AG04450 (cell line): ENCODE results near the gene PROKR1. TPM values are rescaled to one million over a fixed set of nuclear protein-coding genes. Genes with fewer than 3 reads are reported as not detected.

Source experiments
- CTCF ChIA-PET: fragments of 300-600, 350-600 bp; formaldehyde crosslinking; extraction: SDS; loops from one replicate; lab custom pipeline; 2022; ENCODE audit warnings: antibody characterized with exemption, inconsistent platforms; lab: Charles Lee
- POLR2A ChIA-PET: fragments of 350-600 bp; formaldehyde crosslinking; extraction: SDS; loops from one replicate; lab custom pipeline; 2021; ENCODE audit warnings: antibody characterized with exemption, inconsistent platforms; lab: Yijun Ruan, JAX
- DNase-seq: peaks from one replicate; pipeline ENCODE4 v3.0.0-alpha.2; 2011; ENCODE audit warnings: low read depth, low spot score
- H3K27ac ChIP-seq: one replicate; pipeline ENCODE4 v1.5.1; 2012; ENCODE audit warnings: low read depth, low read length, control low read depth
- H3K27me3 ChIP-seq: one replicate; pipeline ENCODE4 v1.6.0; 2012; ENCODE audit warnings: low read length; ENCODE audit not compliant: control insufficient read depth, insufficient read depth
- H3K4me3 ChIP-seq: 2 replicates; pipeline ENCODE4 v1.5.1; 2011; ENCODE audit warnings: mild to moderate bottlenecking, low read depth, low read length, control low read depth
- H3K9me3 ChIP-seq: 2 replicates; pipeline ENCODE4 v1.5.1; 2012; ENCODE audit warnings: low read length; ENCODE audit not compliant: control insufficient read depth, insufficient read depth
- polyA plus RNA-seq: library from polyadenylated mRNA; depleted of rRNA; stranded (reverse); fragments of >200 nt; gene quantifications from 2 replicates; pipeline ENCODE4 v1.2.3, GENCODE V29; 2011
- TF ChIP-seq, protein P1 (sequence below): IDR thresholded peaks from 2 replicates; pipeline ENCODE4 v1.5.1; 2011; ENCODE audit warnings: low read depth, low read length, control low read depth, inconsistent platforms

PROKR1 gene
- polyA plus RNA-seq, 1 experiment = not detected

DNA sequence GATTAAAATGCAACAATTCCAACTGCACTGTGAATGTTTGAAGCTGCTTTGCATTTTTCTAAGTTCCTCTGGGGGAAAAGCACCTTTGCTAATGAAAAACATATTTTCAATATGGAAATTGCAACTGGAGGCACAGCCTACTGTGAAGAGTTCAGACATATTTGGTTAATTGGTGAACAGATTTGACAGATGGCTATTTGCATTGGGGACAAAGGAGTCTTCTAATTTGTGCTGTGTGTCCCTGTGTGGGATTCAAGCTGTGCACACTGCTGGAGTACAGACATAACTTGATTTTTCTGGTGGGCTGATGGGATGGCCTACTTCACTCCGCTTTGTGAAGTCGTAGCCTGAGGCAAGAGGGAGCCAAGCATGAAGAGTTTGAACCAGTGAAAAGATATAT is 50.6 kb downstream of the PROKR1 start:
- CTCF ChIA-PET = interaction anchor here (0.5 kb wide), 1 partner anchor 15 kb away, joined by 3 read pairs; no protein-coding TSS in a partner anchor
- TF ChIP-seq, protein P1, sequence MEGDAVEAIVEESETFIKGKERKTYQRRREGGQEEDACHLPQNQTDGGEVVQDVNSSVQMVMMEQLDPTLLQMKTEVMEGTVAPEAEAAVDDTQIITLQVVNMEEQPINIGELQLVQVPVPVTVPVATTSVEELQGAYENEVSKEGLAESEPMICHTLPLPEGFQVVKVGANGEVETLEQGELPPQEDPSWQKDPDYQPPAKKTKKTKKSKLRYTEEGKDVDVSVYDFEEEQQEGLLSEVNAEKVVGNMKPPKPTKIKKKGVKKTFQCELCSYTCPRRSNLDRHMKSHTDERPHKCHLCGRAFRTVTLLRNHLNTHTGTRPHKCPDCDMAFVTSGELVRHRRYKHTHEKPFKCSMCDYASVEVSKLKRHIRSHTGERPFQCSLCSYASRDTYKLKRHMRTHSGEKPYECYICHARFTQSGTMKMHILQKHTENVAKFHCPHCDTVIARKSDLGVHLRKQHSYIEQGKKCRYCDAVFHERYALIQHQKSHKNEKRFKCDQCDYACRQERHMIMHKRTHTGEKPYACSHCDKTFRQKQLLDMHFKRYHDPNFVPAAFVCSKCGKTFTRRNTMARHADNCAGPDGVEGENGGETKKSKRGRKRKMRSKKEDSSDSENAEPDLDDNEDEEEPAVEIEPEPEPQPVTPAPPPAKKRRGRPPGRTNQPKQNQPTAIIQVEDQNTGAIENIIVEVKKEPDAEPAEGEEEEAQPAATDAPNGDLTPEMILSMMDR = no peak
- DNase-seq = no peak

DNA sequence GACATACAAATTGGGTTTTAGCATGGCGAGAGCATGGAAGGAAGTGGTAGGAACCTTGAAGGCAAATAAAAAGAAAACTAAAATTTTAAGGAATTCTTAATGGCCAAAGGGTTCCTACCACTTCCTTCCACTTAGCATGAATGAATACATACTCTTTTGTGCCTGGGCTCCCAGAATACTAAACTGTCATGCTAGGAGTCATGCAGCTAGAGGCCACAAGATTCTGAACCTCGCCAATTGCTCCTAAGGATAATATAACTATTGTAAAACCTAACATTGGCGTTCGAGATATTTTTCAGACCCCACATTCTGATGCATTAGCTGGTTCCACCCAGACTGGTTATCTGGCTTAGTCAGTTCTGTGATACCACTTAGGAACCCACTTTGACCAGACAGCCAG is 52.6 kb downstream of the PROKR1 start:
- DNase-seq = no peak
- Histone ChIP-seq H3K9me3 (peaks cover 4% of the 10 kb centered on the region; the same call in 1 of the 2 replicates), H3K4me3 (no peak overlapping the region), H3K27ac (no peak overlapping the region), H3K27me3 (peaks cover 15% of the 10 kb centered on the region)
- TF ChIP-seq, protein P1 = no peak
- POLR2A ChIA-PET = no interaction called here
- CTCF ChIA-PET = no interaction called here

More for the DNA sequence above, 50.6 kb downstream of the PROKR1 start:
- Histone ChIP-seq H3K27ac (no peak overlapping the region), H3K9me3 (no peaks in the 10 kb centered on the region), H3K27me3 (peaks cover 21% of the 10 kb centered on the region), H3K4me3 (no peak overlapping the region)
- POLR2A ChIA-PET = no interaction called here

DNA sequence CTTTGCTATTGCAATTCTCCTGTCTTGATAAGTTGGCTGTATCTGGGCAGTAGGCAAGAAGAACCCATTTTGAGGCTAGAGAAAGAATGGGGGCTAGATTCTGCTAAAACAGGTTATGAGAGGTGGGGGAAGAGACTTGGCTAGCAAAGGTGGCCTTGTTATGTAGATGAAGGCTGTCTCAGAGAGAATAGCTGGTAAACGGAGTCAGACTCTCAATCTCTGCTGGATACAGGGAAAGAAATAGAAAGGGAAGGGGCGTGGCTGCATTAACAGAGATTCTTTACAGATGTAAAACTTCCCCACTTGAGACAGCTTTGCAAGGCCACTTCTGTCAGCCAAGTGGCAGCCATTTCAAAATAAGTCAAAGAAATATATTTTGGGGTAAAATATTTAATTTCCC is 53.2 kb downstream of the PROKR1 start:
- Histone ChIP-seq H3K4me3 (no peak overlapping the region), H3K9me3 (peaks cover 4% of the 10 kb centered on the region; the same call in 1 of the 2 replicates), H3K27me3 (peaks cover 12% of the 10 kb centered on the region), H3K27ac (no peak overlapping the region)
- POLR2A ChIA-PET = no interaction called here
- CTCF ChIA-PET = no interaction called here
- no peak for DNase-seq
- TF ChIP-seq, protein P1 = no peak

DNA sequence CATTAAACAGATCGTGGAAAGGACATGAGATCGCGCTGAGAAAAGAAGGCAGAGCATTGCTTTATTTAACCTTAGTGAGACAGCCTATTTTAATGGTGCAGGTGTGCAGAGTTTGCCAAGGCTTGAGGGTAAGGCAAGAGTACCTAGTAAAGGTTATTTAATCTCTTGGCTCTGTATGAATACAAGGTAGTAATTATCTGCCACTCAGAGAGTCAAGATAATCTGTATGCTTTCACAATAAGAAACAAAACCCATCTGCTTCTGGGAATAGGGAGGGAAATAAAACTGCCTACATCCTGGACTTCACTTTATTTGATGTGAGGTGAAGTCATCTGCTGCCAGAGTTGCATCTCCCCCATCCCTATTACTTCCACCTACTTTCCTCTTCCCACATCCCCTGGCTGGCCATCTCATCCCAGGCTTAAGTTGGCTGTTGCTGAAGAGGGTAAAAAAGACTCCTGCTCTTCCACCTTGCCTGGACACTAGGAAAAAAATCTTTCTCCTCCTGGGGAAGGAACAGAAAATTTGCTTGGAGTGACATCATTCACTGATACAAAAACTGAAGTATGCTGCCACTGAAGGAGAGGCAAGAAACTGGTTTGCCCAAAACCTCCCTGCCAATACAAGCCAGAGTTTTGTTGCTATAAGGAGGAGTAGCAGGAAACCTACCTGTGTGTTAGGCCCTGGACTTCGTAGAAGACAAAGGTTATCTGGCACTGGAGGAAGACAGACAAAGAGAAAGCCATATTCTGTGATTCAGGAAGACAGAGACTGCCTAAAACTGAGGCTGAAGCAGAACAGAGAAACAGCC is 55.4 kb downstream of the PROKR1 start:
- POLR2A ChIA-PET = no interaction called here
- DNase-seq = no peak
- TF ChIP-seq, protein P1 = no peak
- Histone ChIP-seq H3K27ac (no peak overlapping the region), H3K27me3 (peaks cover 8% of the 10 kb centered on the region), H3K9me3 (peaks cover 4% of the 10 kb centered on the region; the same call in 1 of the 2 replicates), H3K4me3 (no peak overlapping the region)
- CTCF ChIA-PET = interaction anchor here (1.0 kb wide), 1 partner anchor 10 kb away, joined by 4 read pairs; no protein-coding TSS in a partner anchor

DNA sequence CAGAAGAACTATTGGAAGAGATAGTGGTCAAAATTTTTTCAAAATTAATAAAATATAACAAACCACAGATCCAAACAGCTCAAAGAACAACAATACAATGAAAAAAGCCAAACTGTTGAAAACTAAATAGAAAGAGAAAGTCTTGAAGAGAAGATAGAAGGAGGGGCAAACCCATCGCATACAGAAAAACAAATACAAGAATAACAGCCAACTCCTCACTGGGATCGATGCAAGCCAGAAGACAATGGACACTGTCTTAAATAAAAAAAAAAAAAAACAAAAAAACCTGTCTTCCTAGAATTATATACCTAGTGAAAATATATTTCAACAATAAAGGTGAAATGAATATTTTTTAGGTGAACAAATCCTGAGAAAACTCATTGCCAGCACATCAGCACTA is 57.2 kb downstream of the PROKR1 start:
- CTCF ChIA-PET = interaction anchor here (0.6 to 1.8 kb wide), 4 partner anchors 8 to 987 kb away, joined by 3 to 9 read pairs (median 6); no protein-coding TSS in a partner anchor
- Histone ChIP-seq H3K4me3 (no peak overlapping the region), H3K27me3 (peaks cover 8% of the 10 kb centered on the region), H3K27ac (no peak overlapping the region), H3K9me3 (peaks cover 4% of the 10 kb centered on the region; the same call in 1 of the 2 replicates)
- POLR2A ChIA-PET = no interaction called here
- no peak for DNase-seq
- TF ChIP-seq, protein P1 = no peak
